ENCODE results near the gene CAPRIN2.

- TF ChIP-seq, protein P1, sequence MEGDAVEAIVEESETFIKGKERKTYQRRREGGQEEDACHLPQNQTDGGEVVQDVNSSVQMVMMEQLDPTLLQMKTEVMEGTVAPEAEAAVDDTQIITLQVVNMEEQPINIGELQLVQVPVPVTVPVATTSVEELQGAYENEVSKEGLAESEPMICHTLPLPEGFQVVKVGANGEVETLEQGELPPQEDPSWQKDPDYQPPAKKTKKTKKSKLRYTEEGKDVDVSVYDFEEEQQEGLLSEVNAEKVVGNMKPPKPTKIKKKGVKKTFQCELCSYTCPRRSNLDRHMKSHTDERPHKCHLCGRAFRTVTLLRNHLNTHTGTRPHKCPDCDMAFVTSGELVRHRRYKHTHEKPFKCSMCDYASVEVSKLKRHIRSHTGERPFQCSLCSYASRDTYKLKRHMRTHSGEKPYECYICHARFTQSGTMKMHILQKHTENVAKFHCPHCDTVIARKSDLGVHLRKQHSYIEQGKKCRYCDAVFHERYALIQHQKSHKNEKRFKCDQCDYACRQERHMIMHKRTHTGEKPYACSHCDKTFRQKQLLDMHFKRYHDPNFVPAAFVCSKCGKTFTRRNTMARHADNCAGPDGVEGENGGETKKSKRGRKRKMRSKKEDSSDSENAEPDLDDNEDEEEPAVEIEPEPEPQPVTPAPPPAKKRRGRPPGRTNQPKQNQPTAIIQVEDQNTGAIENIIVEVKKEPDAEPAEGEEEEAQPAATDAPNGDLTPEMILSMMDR (IDR thresholded peaks at IDR 0.05; ENCODE audit: low read depth, low read length) = no peak
- TF ChIP-seq MYC (IDR thresholded peaks at IDR 0.05; ENCODE audit: low read depth, low read length) = no peak
- TF ChIP-seq, protein P2, sequence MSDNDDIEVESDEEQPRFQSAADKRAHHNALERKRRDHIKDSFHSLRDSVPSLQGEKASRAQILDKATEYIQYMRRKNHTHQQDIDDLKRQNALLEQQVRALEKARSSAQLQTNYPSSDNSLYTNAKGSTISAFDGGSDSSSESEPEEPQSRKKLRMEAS (IDR thresholded peaks at IDR 0.05; ENCODE audit: low read depth, low read length) = no peak
- TF ChIP-seq POLR2A (IDR thresholded peaks at IDR 0.05; ENCODE audit: extremely low read depth, insufficient read length) = no peak
Measured at GRCh38 chr12:30706476-30706875, 48.3 kb downstream of the CAPRIN2 start.
